IgD-negative memory B cell (primary cell): ENCODE data around the gene ALOX12. TPM values are rescaled to one million over a fixed set of nuclear protein-coding genes. Genes with fewer than 3 reads are reported as not detected.
"Not testable (repeated sequence)": the region's sequence is repeated elsewhere in the genome, so short reads cannot be mapped to it uniquely, and the experiment has no call there.

Experiments
- H3K27ac Mint-ChIP-seq, 3 donors: one replicate each; pipeline ENCODE4 v1.8.0; 2020 to 2022; ENCODE audit warnings: mild to moderate bottlenecking in 3 of 3, mixed read lengths in 3 of 3, moderate library complexity in 1 of 3
- H3K27me3 Mint-ChIP-seq: one replicate; pipeline ENCODE4 v1.8.0; 2021; ENCODE audit warnings: mixed read lengths
- H3K36me3 Mint-ChIP-seq: one replicate; pipeline ENCODE4 v1.8.0; 2020; ENCODE audit warnings: mild to moderate bottlenecking, mixed read lengths
- H3K4me1 Mint-ChIP-seq, 3 donors: one replicate each; pipeline ENCODE4 v1.8.0; 2020 to 2022; ENCODE audit warnings: mixed read lengths in 3 of 3, mild to moderate bottlenecking in 1 of 3
- H3K4me3 Mint-ChIP-seq, 4 donors: one replicate each; pipeline ENCODE4 v1.8.0; 2020 to 2022; ENCODE audit warnings: mild to moderate bottlenecking in 4 of 4, mixed read lengths in 4 of 4, moderate library complexity in 3 of 4
- H3K9me3 Mint-ChIP-seq, 3 donors: one replicate each; pipeline ENCODE4 v1.8.0; 2020 to 2021; ENCODE audit warnings: mixed read lengths in 3 of 3, mild to moderate bottlenecking in 1 of 3
- polyA plus RNA-seq: library from polyadenylated mRNA; unstranded; fragments of 300-500 nt; fragmentation: Illumina TruSeq; gene quantifications from one replicate; pipeline ENCODE4 v1.2.3, GENCODE V29; 2021

ALOX12 gene
- polyA plus RNA-seq, result 1.4 TPM

- peaks cover 7% of the 10 kb centered on the region for H3K36me3 Mint-ChIP-seq
- H3K27me3 Mint-ChIP-seq, result no peaks in the 10 kb centered on the region
- no peak within 1 kb of the TSS for H3K4me3 Mint-ChIP-seq
Measured at GRCh38 chr17:6995500-6996255, at the start of gene ALOX12. TSS of gene ALOX12 (plus strand) at chr17:6996049. CDS start at chr17:6996118, 69 bp downstream.

GRCh38 chr17:6947745-6948144 is 48.1 kb upstream of the ALOX12 start:
- H3K36me3 Mint-ChIP-seq, result peaks cover 2% of the 10 kb centered on the region
- peaks cover 0 to 3% (median 0%) of the 10 kb centered on the region in 3 donors for H3K9me3 Mint-ChIP-seq
- H3K4me3 Mint-ChIP-seq, result no peak overlapping the region
- no peak overlapping the region for H3K27ac Mint-ChIP-seq
- H3K4me1 Mint-ChIP-seq, result peaks cover 0 to 2% (median 0%) of the 10 kb centered on the region in 3 donors
- H3K27me3 Mint-ChIP-seq, result no peaks in the 10 kb centered on the region

More at GRCh38 chr17:6995500-6996255, at the start of gene ALOX12:
- Mint-ChIP-seq H3K4me1 (peaks cover 0 to 3% (median 0%) of the 10 kb centered on the region in 3 donors), H3K27ac (no peak within 1 kb of the TSS), H3K9me3 (no peaks in the 10 kb centered on the region)

- H3K27ac Mint-ChIP-seq, result no peak overlapping the region
- H3K27me3 Mint-ChIP-seq, result no peaks in the 10 kb centered on the region
- peaks cover 2% of the 10 kb centered on the region for H3K36me3 Mint-ChIP-seq
- H3K9me3 Mint-ChIP-seq, result peaks cover 0 to 3% (median 0%) of the 10 kb centered on the region in 3 donors
- H3K4me1 Mint-ChIP-seq, result peaks cover 0 to 2% (median 0%) of the 10 kb centered on the region in 3 donors
- no peak overlapping the region for H3K4me3 Mint-ChIP-seq
Measured at GRCh38 chr17:6948562-6948961, 47.3 kb upstream of the ALOX12 start.

- H3K9me3 Mint-ChIP-seq, result peaks cover 0 to 3% (median 0%) of the 10 kb centered on the region in 3 donors
- H3K36me3 Mint-ChIP-seq, result peaks cover 2% of the 10 kb centered on the region
- no peaks in the 10 kb centered on the region for H3K27me3 Mint-ChIP-seq
- peaks cover 0 to 2% (median 0%) of the 10 kb centered on the region in 3 donors for H3K4me1 Mint-ChIP-seq
- H3K4me3 Mint-ChIP-seq, result no peak overlapping the region
- H3K27ac Mint-ChIP-seq, result no peak overlapping the region
Measured at GRCh38 chr17:6948976-6949375, 46.9 kb upstream of the ALOX12 start.

GRCh38 chr17:6950938-6951337 is 44.9 kb upstream of the ALOX12 start:
- H3K4me3 Mint-ChIP-seq, H3K9me3 Mint-ChIP-seq, H3K27me3 Mint-ChIP-seq, H3K4me1 Mint-ChIP-seq, H3K27ac Mint-ChIP-seq, H3K36me3 Mint-ChIP-seq: not testable (repeated sequence)

GRCh38 chr17:6953689-6954088 is 42.2 kb upstream of the ALOX12 start:
- no peaks in the 10 kb centered on the region for H3K36me3 Mint-ChIP-seq
- H3K27ac Mint-ChIP-seq, result peak overlapping the region in 1 of 3 donors; percentile 58
- peaks cover 1% of the 10 kb centered on the region for H3K27me3 Mint-ChIP-seq
- H3K9me3 Mint-ChIP-seq, result peaks cover 0 to 3% (median 0%) of the 10 kb centered on the region in 3 donors
- no peak overlapping the region for H3K4me3 Mint-ChIP-seq
- H3K4me1 Mint-ChIP-seq, result peaks cover 0 to 2% (median 0%) of the 10 kb centered on the region in 3 donors

GRCh38 chr17:6959700-6960099 is 36.1 kb upstream of the ALOX12 start:
- H3K9me3 Mint-ChIP-seq, result no peaks in the 10 kb centered on the region
- H3K27ac Mint-ChIP-seq, result no peak overlapping the region
- H3K4me1 Mint-ChIP-seq, result no peaks in the 10 kb centered on the region
- no peak overlapping the region for H3K4me3 Mint-ChIP-seq
- H3K27me3 Mint-ChIP-seq, result peaks cover 1% of the 10 kb centered on the region
- H3K36me3 Mint-ChIP-seq, result peaks cover 6% of the 10 kb centered on the region

- Mint-ChIP-seq H3K4me1 (peaks cover 0 to 1% (median 0%) of the 10 kb centered on the region in 3 donors), H3K4me3 (no peak overlapping the region), H3K9me3 (no peaks in the 10 kb centered on the region), H3K27ac (no peak overlapping the region), H3K36me3 (no peaks in the 10 kb centered on the region), H3K27me3 (peaks cover 3% of the 10 kb centered on the region)
Measured at GRCh38 chr17:6969323-6969726, 26.5 kb upstream of the ALOX12 start.

GRCh38 chr17:6970992-6971391 is 24.9 kb upstream of the ALOX12 start:
- no peak overlapping the region for H3K4me3 Mint-ChIP-seq
- H3K4me1 Mint-ChIP-seq, result peaks cover 0 to 1% (median 0%) of the 10 kb centered on the region in 3 donors
- no peak overlapping the region for H3K27ac Mint-ChIP-seq
- H3K9me3 Mint-ChIP-seq, result no peaks in the 10 kb centered on the region
- H3K27me3 Mint-ChIP-seq, result peaks cover 2% of the 10 kb centered on the region
- peaks cover 3% of the 10 kb centered on the region for H3K36me3 Mint-ChIP-seq

- not testable (repeated sequence) for H3K9me3 Mint-ChIP-seq, H3K4me3 Mint-ChIP-seq, H3K36me3 Mint-ChIP-seq, H3K27ac Mint-ChIP-seq, H3K27me3 Mint-ChIP-seq, H3K4me1 Mint-ChIP-seq
Measured at GRCh38 chr17:6979440-6979839, 16.4 kb upstream of the ALOX12 start.

- H3K4me1 Mint-ChIP-seq, result peaks cover 0 to 7% (median 3%) of the 10 kb centered on the region in 3 donors
- peak overlapping the region in 1 of 4 donors; percentile 13 for H3K4me3 Mint-ChIP-seq
Measured at GRCh38 chr17:6981426-6981825, 14.4 kb upstream of the ALOX12 start.

GRCh38 chr17:6985266-6985665 is 10.6 kb upstream of the ALOX12 start:
- Mint-ChIP-seq H3K27me3 (no peaks in the 10 kb centered on the region), H3K9me3 (no peaks in the 10 kb centered on the region), H3K4me1 (peaks cover 0 to 7% (median 3%) of the 10 kb centered on the region in 3 donors), H3K4me3 (no peak overlapping the region), H3K27ac (no peak overlapping the region), H3K36me3 (peaks cover 6% of the 10 kb centered on the region)

More at GRCh38 chr17:6981426-6981825, 14.4 kb upstream of the ALOX12 start:
- Mint-ChIP-seq H3K9me3 (peaks cover 0 to 5% (median 3%) of the 10 kb centered on the region in 3 donors), H3K27me3 (peaks cover 5% of the 10 kb centered on the region), H3K36me3 (peaks cover 7% of the 10 kb centered on the region), H3K27ac (no peak overlapping the region)

GRCh38 chr17:6986676-6987075 is 9.2 kb upstream of the ALOX12 start:
- peaks cover 3% of the 10 kb centered on the region for H3K36me3 Mint-ChIP-seq
- H3K27me3 Mint-ChIP-seq, result no peaks in the 10 kb centered on the region
- H3K9me3 Mint-ChIP-seq, result no peaks in the 10 kb centered on the region
- H3K4me3 Mint-ChIP-seq, result no peak overlapping the region
- H3K4me1 Mint-ChIP-seq, result peaks cover 0 to 4% (median 0%) of the 10 kb centered on the region in 3 donors
- H3K27ac Mint-ChIP-seq, result no peak overlapping the region

- Mint-ChIP-seq H3K27me3 (no peaks in the 10 kb centered on the region), H3K9me3 (no peaks in the 10 kb centered on the region), H3K4me3 (no peak overlapping the region), H3K27ac (no peak overlapping the region), H3K4me1 (peaks cover 0 to 4% (median 0%) of the 10 kb centered on the region in 3 donors), H3K36me3 (peaks cover 3% of the 10 kb centered on the region)
Measured at GRCh38 chr17:6989779-6990178, 6.1 kb upstream of the ALOX12 start.

- not testable (repeated sequence) for H3K27ac Mint-ChIP-seq, H3K27me3 Mint-ChIP-seq, H3K4me3 Mint-ChIP-seq, H3K36me3 Mint-ChIP-seq, H3K9me3 Mint-ChIP-seq, H3K4me1 Mint-ChIP-seq
Measured at GRCh38 chr17:6993613-6994056, 2.2 kb upstream of the ALOX12 start.

GRCh38 chr17:6994118-6994598 is 1.7 kb upstream of the ALOX12 start:
- H3K27ac Mint-ChIP-seq, result no peak overlapping the region
- no peak overlapping the region for H3K4me3 Mint-ChIP-seq
- peaks cover 7% of the 10 kb centered on the region for H3K36me3 Mint-ChIP-seq
- no peaks in the 10 kb centered on the region for H3K4me1 Mint-ChIP-seq
- no peaks in the 10 kb centered on the region for H3K27me3 Mint-ChIP-seq
- H3K9me3 Mint-ChIP-seq, result no peaks in the 10 kb centered on the region
